ENCODE measurements around the gene AUP1. TPM values are rescaled to one million over a fixed set of nuclear protein-coding genes. Genes with fewer than 3 reads are reported as not detected.
A peak's percentile ranks its signal among the peaks of the same experiment; 100 is the strongest.

AUP1 gene
- total and polyA plus RNA-seq, 11 donors = 33.6 to 168 (median 56.4) TPM

GRCh38 chr2:74530239-74531187, 1.0 kb upstream of the AUP1 start:
- DNase-seq (peak in 4 of 5 donors; percentile 36 to 74 (median 54)), ATAC-seq (peak in 3 of 4 donors; percentile 4 to 35 (median 14))
- 2 to 4% (median 3%) methylated on average over 23 to 54 of the region's 54 CpGs for WGBS, 4 donors
- intact Hi-C loops (cut with DNase I) = loop anchor here in 7 of 10 donors (2.0 to 10.0 kb wide), 6 partner anchors 16 to 57 kb away; partner anchors contain the start of genes CCDC142 (in 2 of the 7) and TTC31 (in 2 of the 7)
- Histone ChIP-seq H3K4me1 (peaks cover 5 to 36% (median 26%) of the 10 kb centered on the region in 12 donors), H3K27me3 (no peaks in the 10 kb centered on the region), H3K4me3 (peak overlapping the region; percentile 66 to 99 (median 84)), H3K27ac (peak overlapping the region; percentile 11 to 95 (median 90)), H3K36me3 (peaks cover 0 to 63% (median 51%) of the 10 kb centered on the region in 9 donors), H3K9me3 (no peaks in the 10 kb centered on the region)
- TF ChIP-seq POLR2A (IDR thresholded peaks at IDR 0.05) (no peak), CTCF (IDR thresholded peaks at IDR 0.05) (no peak)

GRCh38 chr2:74528600-74529356, 728 bp downstream of the AUP1 start:
- DNase-seq (peak in 1 of 5 donors; percentile 73), ATAC-seq (peak in 3 of 4 donors; percentile 1 to 6 (median 1))
- no peaks in the 10 kb centered on the region for H3K27me3 ChIP-seq
- H3K36me3 ChIP-seq = peaks cover 0 to 56% (median 50%) of the 10 kb centered on the region in 9 donors
- 16 to 23% (median 18%) methylated on average over 20 to 29 of the region's 29 CpGs for WGBS, 4 donors
- H3K4me3 ChIP-seq = peak overlapping the region; percentile 66 to 99 (median 84)
- no peaks in the 10 kb centered on the region for H3K9me3 ChIP-seq
- H3K27ac ChIP-seq = peak overlapping the region; percentile 78 to 95 (median 90)
- intact Hi-C loops (cut with DNase I) = loop anchor here in 5 of 10 donors (1.0 to 5.0 kb wide), 6 partner anchors 21 to 45 kb away; partner anchors contain the start of genes TTC31 (in 3 of the 5), PCGF1 (in 2 of the 5) and DOK1 (in 1 of the 5)
- TF ChIP-seq CTCF (IDR thresholded peaks at IDR 0.05) (no peak), POLR2A (IDR thresholded peaks at IDR 0.05) (no peak)
- H3K4me1 ChIP-seq = peaks cover 5 to 36% (median 26%) of the 10 kb centered on the region in 12 donors

- Histone ChIP-seq H3K4me3 (no peak overlapping the region), H3K9me3 (no peaks in the 10 kb centered on the region), H3K36me3 (peaks cover 0 to 46% (median 39%) of the 10 kb centered on the region in 9 donors), H3K4me1 (peaks cover 5 to 36% (median 26%) of the 10 kb centered on the region in 12 donors), H3K27me3 (no peaks in the 10 kb centered on the region), H3K27ac (no peak overlapping the region)
- no peak for DNase-seq
- WGBS, 4 donors = 92 to 96% (median 95%) methylated on average over 9 of the region's 9 CpGs
- ATAC-seq = no peak
- intact Hi-C loops (cut with DNase I) = loop anchor here in 2 of 10 donors (2.0 to 5.0 kb wide), 2 partner anchors 21 to 40 kb away; partner anchors contain the start of gene PCGF1 (in 1 of the 2)
- TF ChIP-seq CTCF (IDR thresholded peaks at IDR 0.05) = no peak
Measured at GRCh38 chr2:74527741-74528140, 1.8 kb downstream of the AUP1 start.

Measured in heart left ventricle (tissue), 16 donors.